Upper lobe of left lung (tissue), 6 donors: ENCODE data around the gene PWWP2B. TPM values are rescaled to one million over a fixed set of nuclear protein-coding genes. Genes with fewer than 3 reads are reported as not detected.
A peak's percentile ranks its signal among the peaks of the same experiment; 100 is the strongest.

Experiments
- ATAC-seq, 2 donors: fragments of 200-7000 bp; cut with Tn5 transposase; one replicate each; pipeline ENCODE4 v1.9.1; 2022; ENCODE audit warnings: mild to moderate bottlenecking in 2 of 2, moderate library complexity in 2 of 2; ENCODE audit not compliant: low FRiP score in 2 of 2
- DNase-seq, 2 donors: peaks; one replicate each; pipeline ENCODE4 v3.0.0-alpha.2; 2019 to 2020
- H3K27ac ChIP-seq, 4 donors: fragments of 200-600 bp; sonication (generic); one replicate each; pipeline ENCODE4 v1.5.1; 2016 to 2019
- H3K27me3 ChIP-seq, 4 donors: fragments of 200-600 bp; sonication (generic); one replicate each; pipeline ENCODE4 v1.5.1; 2017 to 2019
- H3K36me3 ChIP-seq, 4 donors: fragments of 200-600 bp; sonication (generic); one replicate each; pipeline ENCODE4 v1.5.1; 2016 to 2019
- H3K4me1 ChIP-seq, 4 donors: fragments of 200-600 bp; sonication (generic); one replicate each; pipeline ENCODE4 v1.5.1; 2018 to 2019
- H3K4me3 ChIP-seq, 4 donors: fragments of 200-600 bp; sonication (generic); one replicate each; pipeline ENCODE4 v1.5.1; 2017 to 2019; ENCODE audit warnings: mild to moderate bottlenecking in 2 of 4, moderate library complexity in 1 of 4
- H3K9me3 ChIP-seq, 4 donors: fragments of 200-600 bp; sonication (generic); one replicate each; pipeline ENCODE4 v1.5.1; 2018 to 2019
- CTCF ChIP-seq, 6 experiments: fragments of 450-650 bp in 4 of 6; fragments of 200-600 bp in 2 of 6; sonication (generic) in 2 of 6; IDR thresholded peaks; one replicate each; pipeline ENCODE4 v1.5.1; 2016 to 2019; ENCODE audit warnings: antibody characterized with exemption in 6 of 6
- EP300 ChIP-seq, 4 donors: sonication (generic); formaldehyde crosslinking; IDR thresholded peaks; one replicate each; pipeline ENCODE4 v1.5.1; 2017; ENCODE audit warnings: antibody characterized with exemption in 4 of 4, control low read depth in 2 of 4
- POLR2A ChIP-seq, 4 donors: fragments of 450-650 bp; IDR thresholded peaks; one replicate each; pipeline ENCODE4 v1.5.1; 2016 to 2017; ENCODE audit warnings: antibody characterized with exemption in 4 of 4, mild to moderate bottlenecking in 2 of 4
- POLR2AphosphoS5 ChIP-seq, 2 donors: sonication (generic); formaldehyde crosslinking; IDR thresholded peaks; one replicate each; pipeline ENCODE4 v1.5.1; 2017; ENCODE audit warnings: antibody characterized with exemption in 2 of 2
- WGBS, 2 donors: methylation state at CpG; one replicate each; pipeline ENCODE4 v1.1.5; 2017 to 2018; 5-methylcytosine and 5-hydroxymethylcytosine counted together
- total RNA-seq, 6 donors: library from RNA; depleted of rRNA in 4 of 6; stranded (reverse); fragments of >200 nt in 4 of 6; gene quantifications; one replicate each; pipeline versions ENCODE4 v1.1.0 to v1.2.1, GENCODE V29; 2016 to 2021
- donor health status: DM: no; HTN: no; CAD: no; lungs with moderate emphysema.
- donor health status: DM: no; HTN: yes; CAD: no; lungs with severe emphysema.

PWWP2B gene
- total RNA-seq, 6 donors from 2014 or later, result 20.2 to 54.4 (median 32.9) TPM

DNA sequence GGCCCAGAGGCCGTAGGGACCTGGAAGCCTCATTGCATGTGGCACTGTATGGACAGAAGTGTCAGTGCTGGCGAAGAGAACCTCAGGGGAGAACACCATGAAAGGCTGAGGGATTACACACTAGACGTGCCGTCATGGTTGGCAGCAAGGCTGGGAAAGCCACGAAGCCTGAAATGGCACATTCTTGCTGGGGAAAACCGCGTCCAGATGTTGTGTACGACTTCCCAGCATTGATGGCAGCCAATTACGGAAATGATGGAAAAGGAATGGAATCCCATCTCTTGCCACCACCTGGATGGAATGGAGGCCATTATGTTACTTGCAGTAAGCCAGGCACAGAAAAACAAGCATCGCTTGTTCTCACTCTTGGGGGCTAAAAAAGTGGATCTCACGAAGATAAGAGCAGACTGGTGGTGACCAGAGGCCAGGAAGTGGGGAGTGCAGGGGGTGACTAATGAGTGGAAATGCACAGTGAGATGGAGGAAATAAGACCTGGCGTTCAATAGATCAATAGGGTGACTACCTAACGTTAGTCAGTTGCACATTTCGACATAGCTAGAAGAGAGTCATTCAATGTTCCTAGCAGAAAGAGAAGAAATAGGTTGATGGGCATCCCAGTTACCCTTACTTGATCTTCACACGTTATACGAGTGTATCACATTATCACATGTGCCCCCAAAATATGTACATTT lies 14.6 kb upstream of the PWWP2B start:
- Histone ChIP-seq H3K9me3 (no peaks in the 10 kb centered on the region), H3K36me3 (no peaks in the 10 kb centered on the region), H3K4me3 (no peak overlapping the region), H3K4me1 (peaks cover 0 to 4% (median 0%) of the 10 kb centered on the region in 4 donors), H3K27ac (no peak overlapping the region), H3K27me3 (no peaks in the 10 kb centered on the region)
- 88 to 90% methylated on average over 16 of the region's 16 CpGs for WGBS, 2 donors
- ATAC-seq, result no peak
- TF ChIP-seq POLR2A (IDR thresholded peaks at IDR 0.05) (no peak), CTCF (IDR thresholded peaks at IDR 0.05) (no peak), EP300 (IDR thresholded peaks at IDR 0.05) (no peak), POLR2AphosphoS5 (IDR thresholded peaks at IDR 0.05) (no peak)
- DNase-seq, result peak in 1 of 2 donors; percentile 6

GRCh38 chr10:132383101-132383500 lies 13.9 kb upstream of the PWWP2B start:
- no peak for TF ChIP-seq POLR2A (IDR thresholded peaks at IDR 0.05)
- no peak for TF ChIP-seq POLR2AphosphoS5 (IDR thresholded peaks at IDR 0.05)
- no peak for TF ChIP-seq EP300 (IDR thresholded peaks at IDR 0.05)
- no peak for TF ChIP-seq CTCF (IDR thresholded peaks at IDR 0.05)
- H3K27me3 ChIP-seq, result no peaks in the 10 kb centered on the region
- 75 to 88% methylated on average over 8 of the region's 8 CpGs for WGBS, 2 donors
- H3K4me1 ChIP-seq, result peaks cover 4 to 8% (median 5%) of the 10 kb centered on the region in 4 donors
- no peak overlapping the region for H3K27ac ChIP-seq
- no peak overlapping the region for H3K4me3 ChIP-seq
- no peaks in the 10 kb centered on the region for H3K36me3 ChIP-seq
- H3K9me3 ChIP-seq, result no peaks in the 10 kb centered on the region
- DNase-seq, result peak in 1 of 2 donors; percentile 6
- no peak for ATAC-seq

GRCh38 chr10:132383751-132384196 lies 13.2 kb upstream of the PWWP2B start:
- no peak for TF ChIP-seq POLR2A (IDR thresholded peaks at IDR 0.05)
- H3K36me3 ChIP-seq, result no peaks in the 10 kb centered on the region
- DNase-seq (peak in 1 of 2 donors; percentile 71), ATAC-seq (no peak)
- no peaks in the 10 kb centered on the region for H3K9me3 ChIP-seq
- H3K4me3 ChIP-seq, result no peak overlapping the region
- no peak overlapping the region for H3K27ac ChIP-seq
- H3K4me1 ChIP-seq, result peaks cover 5 to 9% (median 6%) of the 10 kb centered on the region in 4 donors
- 66 to 71% methylated on average over 9 of the region's 13 CpGs for WGBS, 2 donors
- H3K27me3 ChIP-seq, result no peaks in the 10 kb centered on the region

DNA sequence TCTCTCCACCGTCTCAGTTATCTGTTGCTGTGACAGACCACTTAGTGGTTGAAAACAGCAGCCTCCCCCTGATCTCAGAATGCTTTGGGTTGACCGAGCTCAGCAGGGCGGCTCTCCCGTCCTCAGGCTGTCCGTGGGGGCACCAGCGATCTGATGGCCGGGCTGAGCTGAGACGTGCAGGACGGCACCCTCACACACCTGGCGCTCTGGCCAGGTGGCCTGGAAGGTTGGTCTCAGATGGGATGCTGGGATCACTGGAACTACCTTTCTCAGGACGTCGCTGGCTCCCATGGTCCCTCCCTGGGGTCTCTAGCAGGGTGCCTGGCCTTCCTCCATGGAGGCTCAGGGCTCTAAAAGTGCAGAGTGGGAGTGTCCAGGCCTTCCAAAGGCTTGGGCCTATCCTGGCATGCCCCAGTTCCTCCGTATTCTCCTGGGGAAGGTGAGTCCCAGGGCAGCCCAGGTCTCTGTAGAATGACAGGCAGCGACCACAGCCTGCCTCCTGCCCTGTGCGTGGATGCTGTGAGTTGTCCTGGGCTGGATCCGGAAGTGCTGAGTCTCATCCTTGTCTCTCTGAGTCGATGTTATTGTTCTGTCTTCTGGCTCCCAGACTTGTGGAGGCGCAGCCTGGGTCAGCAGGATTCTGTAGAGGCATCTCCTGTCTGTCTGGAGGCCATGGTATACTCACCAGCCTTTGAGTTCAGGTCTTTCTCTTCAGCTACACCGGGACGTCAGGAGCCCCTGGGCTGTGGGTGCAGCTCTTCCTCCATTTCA lies 12.2 kb upstream of the PWWP2B start:
- Histone ChIP-seq H3K27ac (no peak overlapping the region), H3K4me1 (peaks cover 14 to 19% (median 16%) of the 10 kb centered on the region in 4 donors), H3K9me3 (no peaks in the 10 kb centered on the region), H3K4me3 (no peak overlapping the region), H3K36me3 (no peaks in the 10 kb centered on the region), H3K27me3 (no peaks in the 10 kb centered on the region)
- TF ChIP-seq POLR2A (IDR thresholded peaks at IDR 0.05) (no peak), EP300 (IDR thresholded peaks at IDR 0.05) (no peak), POLR2AphosphoS5 (IDR thresholded peaks at IDR 0.05) (no peak), CTCF (IDR thresholded peaks at IDR 0.05) (no peak)
- DNase-seq, result no peak
- 86% methylated on average over 8 to 19 of the region's 20 CpGs for WGBS, 2 donors
- no peak for ATAC-seq

DNA sequence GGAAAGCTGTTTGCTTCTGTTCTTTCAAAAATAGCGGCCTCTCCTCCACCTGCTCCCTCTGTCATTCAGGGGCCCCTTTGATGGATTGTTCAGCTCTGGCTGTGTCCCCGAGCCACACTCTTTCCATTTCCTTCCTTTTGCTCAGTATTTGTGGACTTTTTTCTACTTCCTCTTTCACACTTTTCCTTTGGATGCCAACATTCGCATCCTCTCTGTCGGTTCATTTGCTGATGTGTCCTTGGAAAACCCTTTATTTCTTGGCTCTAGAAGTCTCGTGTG lies 11.7 kb upstream of the PWWP2B start:
- no peak for TF ChIP-seq CTCF (IDR thresholded peaks at IDR 0.05)
- TF ChIP-seq POLR2A (IDR thresholded peaks at IDR 0.05), result no peak
- no peak for TF ChIP-seq EP300 (IDR thresholded peaks at IDR 0.05)
- TF ChIP-seq POLR2AphosphoS5 (IDR thresholded peaks at IDR 0.05), result no peak
- no peak for ATAC-seq
- 33 to 38% methylated on average over 5 of the region's 5 CpGs for WGBS, 2 donors
- DNase-seq, result no peak
- Histone ChIP-seq H3K4me1 (peaks cover 14 to 20% (median 18%) of the 10 kb centered on the region in 4 donors), H3K27me3 (no peaks in the 10 kb centered on the region), H3K27ac (no peak overlapping the region), H3K4me3 (no peak overlapping the region), H3K36me3 (no peaks in the 10 kb centered on the region), H3K9me3 (no peaks in the 10 kb centered on the region)
